PC-9 (cell line): ENCODE data around the gene NLK. TPM values are rescaled to one million over a fixed set of nuclear protein-coding genes. Genes with fewer than 3 reads are reported as not detected.

Experiments used
- BruUV-seq: library from RNA; stranded (reverse); fragments of 400-500 nt; replicated peaks from 2 replicates; lab custom pipeline; 2021; lab: Mats Ljungman, UMichigan
- CTCF ChIA-PET: fragments of 300-600 bp; sonication (Branson Sonifier 250); formaldehyde crosslinking; loops from one replicate; lab custom pipeline; 2022; ENCODE audit warnings: antibody characterized with exemption; lab: Charles Lee
- POLR2A ChIA-PET: fragments of 300-600 bp; sonication (Branson Sonifier 250); formaldehyde crosslinking; loops from one replicate; lab custom pipeline; 2022; ENCODE audit warnings: antibody characterized with exemption; ENCODE audit not compliant: unreplicated experiment; lab: Charles Lee
- DNase-seq, 2 experiments: peaks; one replicate each; pipeline versions ENCODE4 v3.0.0 to v3.0.0-alpha.2; 2015 to 2022; ENCODE audit warnings: mixed read lengths in 1 of 2
- H2AFZ ChIP-seq: fragments of 200-600 bp; sonication (generic); 2 replicates; pipeline ENCODE4 v1.8.1; 2017; ENCODE audit warnings: antibody characterized with exemption
- H3F3A ChIP-seq: fragments of 200-600 bp; sonication (generic); 2 replicates; pipeline ENCODE4 v1.8.1; 2017; ENCODE audit warnings: antibody characterized with exemption, mild to moderate bottlenecking, low read depth; ENCODE audit not compliant: insufficient read depth
- H3K27ac ChIP-seq: fragments of 200-600 bp; sonication (generic); 2 replicates; pipeline ENCODE4 v1.6.1; 2016; ENCODE audit warnings: mixed run types
- H3K27me3 ChIP-seq: fragments of 200-600 bp; sonication (generic); 2 replicates; pipeline ENCODE4 v1.6.1; 2016; ENCODE audit warnings: low read depth, mixed run types; ENCODE audit not compliant: insufficient read depth
- H3K36me3 ChIP-seq: fragments of 200-600 bp; sonication (generic); 2 replicates; pipeline ENCODE4 v1.6.1; 2016; ENCODE audit warnings: low read depth, mixed run types
- H3K4me1 ChIP-seq: fragments of 200-600 bp; sonication (generic); replicated peaks from 2 replicates; pipeline ENCODE4 v1.6.1; 2016; ENCODE audit warnings: mixed run types; ENCODE audit not compliant: insufficient read depth
- H3K4me2 ChIP-seq: fragments of 200-600 bp; sonication (generic); 2 replicates; pipeline ENCODE4 v1.6.1; 2017; ENCODE audit warnings: mixed run types
- H3K4me3 ChIP-seq: fragments of 200-600 bp; sonication (generic); 2 replicates; pipeline ENCODE4 v1.6.1; 2016; ENCODE audit warnings: mixed run types
- H3K79me2 ChIP-seq: fragments of 200-600 bp; sonication (generic); 2 replicates; pipeline ENCODE4 v1.6.1; 2017; ENCODE audit warnings: low read depth, mixed run types
- H3K9me2 ChIP-seq: fragments of 200-600 bp; sonication (generic); 2 replicates; pipeline ENCODE4 v1.8.1; 2017; ENCODE audit warnings: mild to moderate bottlenecking; ENCODE audit not compliant: insufficient read depth
- H3K9me3 ChIP-seq: fragments of 200-600 bp; sonication (generic); 2 replicates; pipeline ENCODE4 v1.8.1; 2016; ENCODE audit warnings: low read depth; ENCODE audit not compliant: insufficient read depth
- H4K20me1 ChIP-seq: fragments of 200-600 bp; sonication (generic); 2 replicates; pipeline ENCODE4 v1.8.1; 2017; ENCODE audit not compliant: insufficient read depth
- CTCF ChIP-seq: fragments of 200-600 bp; sonication (generic); conservative IDR thresholded peaks from 2 replicates; pipeline ENCODE4 v1.6.1; 2017; ENCODE audit warnings: mixed run types, antibody characterized with exemption, mild to moderate bottlenecking, moderate library complexity
- EZH2 ChIP-seq: fragments of 200-600 bp; sonication (generic); IDR thresholded peaks from 2 replicates; pipeline ENCODE4 v1.8.0; 2017; ENCODE audit warnings: antibody characterized with exemption, low read depth
- intact Hi-C: fragments of 100-400 bp; cut with micrococcal nuclease; formaldehyde crosslinking; loops from one replicate; pipeline ENCODE4 v1.10.0; 2022; ENCODE audit not compliant: unreplicated experiment
- total RNA-seq: library from RNA; stranded (reverse); gene quantifications from 2 replicates; pipeline ENCODE4 v1.2.3, GENCODE V29; 2021

Gene NLK
- total RNA-seq, 1 experiment from 2014 or later = 20.7 TPM

DNA sequence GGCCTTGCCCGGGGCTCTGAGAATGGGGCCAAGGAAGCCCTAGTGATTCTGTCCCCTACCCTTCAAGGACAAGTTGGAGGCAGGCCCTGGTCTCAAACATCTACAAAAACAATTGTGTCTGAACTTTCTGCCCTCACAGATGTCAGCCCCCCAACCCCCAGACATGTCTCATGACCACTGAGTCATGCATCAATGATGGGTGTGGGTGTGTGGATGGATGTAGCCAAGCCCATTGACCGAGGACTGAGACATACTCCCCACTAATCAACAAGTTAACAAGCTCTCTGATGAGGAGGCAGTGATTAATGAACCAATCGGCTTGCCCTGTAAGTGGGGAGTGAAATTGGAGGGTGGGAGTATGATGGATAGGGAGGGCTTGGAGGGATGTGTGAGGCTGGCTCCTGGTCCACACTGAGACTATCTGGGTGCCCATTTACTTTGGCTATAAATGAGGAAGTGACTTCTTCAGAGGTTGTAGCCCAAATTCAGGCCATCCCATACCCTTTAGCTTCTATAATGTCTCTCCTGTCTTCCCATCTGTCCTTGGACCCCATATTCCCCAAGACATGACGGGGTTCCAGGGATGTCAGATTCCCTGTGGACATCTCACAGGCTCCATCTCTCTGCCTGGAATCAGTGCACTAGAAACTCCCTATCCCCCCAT lies 179.4 kb downstream of the NLK start:
- H3K9me2 ChIP-seq = no peaks in the 10 kb centered on the region
- BruUV-seq = no TSS peak
- DNase-seq = no peak
- intact Hi-C loops = no loop called here
- no peaks in the 10 kb centered on the region for H3F3A ChIP-seq
- POLR2A ChIA-PET = no interaction called here
- H3K27ac ChIP-seq = no peak overlapping the region
- no peak overlapping the region for H2AFZ ChIP-seq
- CTCF ChIA-PET = no interaction called here
- no peaks in the 10 kb centered on the region for H4K20me1 ChIP-seq
- H3K9me3 ChIP-seq = no peaks in the 10 kb centered on the region
- no peak for TF ChIP-seq EZH2
- TF ChIP-seq CTCF = no peak
- no peaks in the 10 kb centered on the region for H3K36me3 ChIP-seq
- no peaks in the 10 kb centered on the region for H3K27me3 ChIP-seq
- H3K4me3 ChIP-seq = no peak overlapping the region
- no peaks in the 10 kb centered on the region; the same call in 1 of the 2 replicates for H3K4me1 ChIP-seq
- no peak overlapping the region for H3K4me2 ChIP-seq
- H3K79me2 ChIP-seq = no peaks in the 10 kb centered on the region

- no peak for DNase-seq
- no peak overlapping the region for H3K4me3 ChIP-seq
- H3K9me3 ChIP-seq = no peaks in the 10 kb centered on the region
- no peak for TF ChIP-seq EZH2
- no peak for TF ChIP-seq CTCF
- no peaks in the 10 kb centered on the region; the same call in 1 of the 2 replicates for H3K4me1 ChIP-seq
- POLR2A ChIA-PET = no interaction called here
- no peaks in the 10 kb centered on the region for H3K9me2 ChIP-seq
- BruUV-seq = no TSS peak
- no peaks in the 10 kb centered on the region for H4K20me1 ChIP-seq
- no peaks in the 10 kb centered on the region for H3K36me3 ChIP-seq
- no peak overlapping the region for H3K4me2 ChIP-seq
- intact Hi-C loops = no loop called here
- no peaks in the 10 kb centered on the region for H3K27me3 ChIP-seq
- no peak overlapping the region for H3K27ac ChIP-seq
- no peaks in the 10 kb centered on the region for H3F3A ChIP-seq
- H3K79me2 ChIP-seq = no peaks in the 10 kb centered on the region
- CTCF ChIA-PET = no interaction called here
- no peak overlapping the region for H2AFZ ChIP-seq
Observed at GRCh38 chr17:28225271-28225670, 182.8 kb downstream of the NLK start.

DNA sequence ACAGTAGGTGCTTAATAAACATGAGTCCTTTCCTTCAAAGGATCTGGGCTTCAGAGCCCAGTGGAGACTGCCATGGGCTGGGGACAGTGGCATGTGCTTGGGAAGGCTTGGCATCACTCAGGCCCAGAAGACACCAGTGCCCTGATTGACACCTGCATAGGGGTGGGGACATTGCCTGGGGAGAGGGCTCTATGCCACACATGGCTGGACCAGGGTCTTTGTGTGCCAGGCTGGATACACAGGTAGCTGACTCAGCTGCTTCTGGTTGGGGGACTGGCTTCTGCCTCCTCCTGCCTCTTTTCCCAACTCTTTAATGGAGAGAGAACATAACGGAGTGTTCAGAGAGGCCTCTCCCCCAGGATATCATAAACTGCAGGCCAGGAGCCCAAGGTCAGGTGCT lies 183.4 kb downstream of the NLK start:
- POLR2A ChIA-PET = no interaction called here
- TF ChIP-seq EZH2 (no peak), CTCF (no peak)
- H2AFZ ChIP-seq = no peak overlapping the region
- no peaks in the 10 kb centered on the region for H3K4me1 ChIP-seq
- no peaks in the 10 kb centered on the region for H3F3A ChIP-seq
- H3K27me3 ChIP-seq = no peaks in the 10 kb centered on the region
- H4K20me1 ChIP-seq = no peaks in the 10 kb centered on the region
- no peak overlapping the region for H3K4me3 ChIP-seq
- no peaks in the 10 kb centered on the region for H3K9me2 ChIP-seq
- no peak overlapping the region for H3K4me2 ChIP-seq
- H3K79me2 ChIP-seq = no peaks in the 10 kb centered on the region
- H3K9me3 ChIP-seq = no peaks in the 10 kb centered on the region
- DNase-seq = no peak
- no peaks in the 10 kb centered on the region for H3K36me3 ChIP-seq
- TSS peak; percentile 33 for BruUV-seq
- CTCF ChIA-PET = no interaction called here
- no peak overlapping the region for H3K27ac ChIP-seq
- intact Hi-C loops = no loop called here
